Measurements from ENCODE around the gene TTC36.
"Not testable (repeated sequence)": the region's sequence is repeated elsewhere in the genome, so short reads cannot be mapped to it uniquely, and the experiment has no call there.

TTC36 gene

DNA sequence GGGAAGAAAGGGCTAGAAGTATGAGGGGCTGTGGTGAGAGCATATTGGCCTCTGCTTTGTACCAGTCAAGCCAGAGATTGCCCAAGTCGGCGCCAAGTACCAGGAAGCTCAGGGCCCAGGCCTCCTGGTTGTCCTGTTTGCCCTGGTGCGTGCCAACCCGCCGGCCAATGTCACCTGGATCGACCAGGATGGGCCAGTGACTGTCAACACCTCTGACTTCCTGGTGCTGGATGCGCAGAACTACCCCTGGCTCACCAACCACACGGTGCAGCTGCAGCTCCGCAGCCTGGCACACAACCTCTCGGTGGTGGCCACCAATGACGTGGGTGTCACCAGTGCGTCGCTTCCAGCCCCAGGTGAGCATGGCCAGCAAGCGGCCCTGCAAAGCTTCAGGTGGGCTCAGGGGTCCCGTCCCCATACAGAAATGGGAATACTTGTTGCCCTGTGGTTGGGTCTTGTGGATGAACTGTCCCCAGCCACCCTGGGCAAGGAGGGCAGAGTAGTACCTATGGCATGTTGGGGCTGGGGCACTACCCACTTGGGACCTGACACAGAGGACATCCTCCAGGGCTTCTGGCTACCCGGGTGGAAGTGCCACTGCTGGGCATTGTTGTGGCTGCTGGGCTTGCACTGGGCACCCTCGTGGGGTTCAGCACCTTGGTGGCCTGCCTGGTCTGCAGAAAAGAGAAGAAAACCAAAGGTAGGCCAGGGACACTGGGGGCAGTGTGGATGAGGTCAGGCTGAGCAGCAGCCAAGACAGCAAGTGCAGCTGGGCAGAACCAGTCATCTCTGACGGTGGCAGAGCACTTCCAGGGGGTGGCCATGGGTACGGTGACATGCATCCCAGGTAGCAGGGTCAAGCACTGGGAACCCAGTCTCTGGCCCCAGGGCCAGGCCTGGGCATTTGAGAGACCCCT is 5.8 kb downstream of the TTC36 start:
- no peak for DNase-seq (ENCODE audit: low spot score)

DNA sequence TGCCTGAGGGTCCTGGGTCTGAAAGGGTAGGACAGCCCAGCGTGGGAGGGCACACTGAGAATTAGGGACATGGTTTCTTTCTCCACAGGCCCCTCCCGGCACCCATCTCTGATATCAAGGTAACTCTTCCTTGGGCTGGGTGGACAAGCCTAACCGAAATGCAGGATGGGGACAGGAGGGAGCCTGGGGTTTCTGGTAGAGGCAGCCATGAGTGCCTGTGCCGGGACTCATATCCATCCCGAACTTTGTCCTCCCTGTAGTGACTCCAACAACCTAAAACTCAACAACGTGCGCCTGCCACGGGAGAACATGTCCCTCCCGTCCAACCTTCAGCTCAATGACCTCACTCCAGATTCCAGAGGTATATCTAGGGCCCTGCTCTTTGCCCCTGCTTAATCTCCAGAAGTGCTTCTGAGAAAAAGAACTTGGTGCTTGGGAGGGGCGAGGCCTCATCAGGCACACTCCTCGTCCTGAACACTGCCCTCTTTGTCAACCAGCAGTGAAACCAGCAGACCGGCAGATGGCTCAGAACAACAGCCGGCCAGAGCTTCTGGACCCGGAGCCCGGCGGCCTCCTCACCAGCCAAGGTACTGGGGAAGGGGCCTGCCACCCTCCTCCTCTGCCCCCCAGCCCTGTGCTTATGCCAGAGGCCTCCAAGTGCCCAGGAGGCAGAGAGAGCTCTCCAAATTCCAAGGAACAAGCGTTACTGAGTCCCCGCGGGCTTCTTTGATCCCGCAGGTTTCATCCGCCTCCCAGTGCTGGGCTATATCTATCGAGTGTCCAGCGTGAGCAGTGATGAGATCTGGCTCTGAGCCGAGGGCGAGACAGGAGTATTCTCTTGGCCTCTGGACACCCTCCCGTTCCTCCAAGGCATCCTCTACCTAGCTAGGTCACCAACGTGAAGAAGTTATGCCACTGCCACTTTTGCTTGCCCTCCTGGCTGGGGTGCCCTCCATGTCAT is 6.8 kb downstream of the TTC36 start:
- DNase-seq (ENCODE audit: low spot score), result peak; percentile 13

DNA sequence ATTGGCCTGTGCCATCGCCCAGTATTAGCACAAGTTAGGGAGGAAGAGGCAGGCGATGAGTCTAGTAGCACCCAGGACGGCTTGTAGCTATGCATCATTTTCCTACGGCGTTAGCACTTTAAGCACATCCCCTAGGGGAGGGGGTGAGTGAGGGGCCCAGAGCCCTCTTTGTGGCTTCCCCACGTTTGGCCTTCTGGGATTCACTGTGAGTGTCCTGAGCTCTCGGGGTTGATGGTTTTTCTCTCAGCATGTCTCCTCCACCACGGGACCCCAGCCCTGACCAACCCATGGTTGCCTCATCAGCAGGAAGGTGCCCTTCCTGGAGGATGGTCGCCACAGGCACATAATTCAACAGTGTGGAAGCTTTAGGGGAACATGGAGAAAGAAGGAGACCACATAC is 8.0 kb downstream of the TTC36 start:
- DNase-seq (ENCODE audit: low spot score), result no peak

DNA sequence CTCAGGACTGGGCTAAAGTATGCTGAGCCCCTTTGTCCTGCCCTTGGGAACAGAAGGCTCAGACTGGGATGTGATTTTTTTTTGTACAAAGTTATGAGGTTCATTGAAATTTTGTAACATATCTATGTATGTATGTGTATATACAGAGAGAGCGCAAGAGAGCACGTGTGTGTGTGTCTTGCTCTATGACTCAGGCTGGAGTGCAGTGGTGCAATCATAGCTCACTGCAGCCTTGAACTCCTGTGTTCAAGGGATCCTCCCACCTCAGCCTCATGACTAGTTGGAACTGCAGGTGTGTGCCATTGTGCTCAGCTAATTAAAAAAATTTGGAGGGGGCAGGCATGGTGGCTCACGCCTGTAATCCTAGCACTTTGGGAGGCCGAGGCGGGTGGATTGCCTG is 9.5 kb downstream of the TTC36 start:
- no peak for DNase-seq (ENCODE audit: low spot score)

DNA sequence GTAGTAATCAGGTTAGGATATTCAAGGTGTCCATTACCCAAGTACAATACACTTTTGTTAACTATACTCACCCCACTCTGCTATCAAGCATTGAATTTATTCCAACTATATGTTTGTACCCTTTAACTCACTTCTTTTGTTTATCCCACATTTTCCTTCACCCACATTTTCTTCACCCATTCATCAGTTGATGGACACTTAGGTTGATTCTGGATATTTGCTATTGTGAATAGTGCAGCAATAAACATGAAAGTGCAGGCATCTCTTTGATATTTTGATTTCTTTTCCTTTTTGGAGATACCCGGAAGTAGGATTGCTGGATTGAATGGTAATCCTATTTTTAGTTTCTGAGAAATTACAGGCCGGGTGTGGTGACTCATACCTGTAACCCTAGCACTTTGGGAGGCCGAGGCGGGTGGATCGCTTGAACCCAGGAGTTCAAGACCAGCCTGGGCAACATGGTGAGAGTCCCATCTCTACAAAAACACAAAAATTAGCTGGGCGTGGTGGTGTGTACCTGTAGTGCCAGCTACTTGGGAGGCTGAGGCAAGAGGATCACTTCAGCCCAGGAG is 10.2 kb downstream of the TTC36 start:
- no peak for DNase-seq (ENCODE audit: low spot score)

DNA sequence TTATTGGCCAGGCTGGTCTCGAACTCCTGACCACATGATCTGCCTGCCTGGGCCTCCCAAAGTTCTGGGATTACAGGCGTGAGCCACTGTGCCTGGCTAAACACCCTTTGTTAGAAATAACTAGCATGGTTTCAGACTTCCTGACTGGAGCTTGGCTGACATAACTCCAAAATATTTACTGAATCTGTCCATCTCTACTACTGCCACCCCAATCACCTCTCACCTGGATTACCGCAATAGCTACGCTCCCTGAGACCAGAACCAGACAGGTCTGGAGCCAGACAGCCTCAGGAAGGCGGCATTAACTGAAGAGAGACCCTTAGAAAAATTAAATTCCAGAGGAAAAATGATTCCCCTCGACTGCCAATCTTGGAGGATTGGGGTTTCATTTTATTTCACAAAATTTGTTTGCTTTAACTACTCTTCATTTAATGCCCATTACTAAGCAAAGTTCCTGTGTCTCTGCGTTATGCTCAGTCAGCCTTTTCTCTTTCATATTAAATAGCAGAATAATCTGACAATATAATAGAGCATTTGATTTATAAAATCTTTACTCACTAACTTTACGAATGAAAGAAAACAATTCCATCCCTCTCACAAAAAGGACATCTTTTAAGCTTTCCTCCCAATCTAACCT is 16.9 kb downstream of the TTC36 start:
- DNase-seq (ENCODE audit: low spot score), result no peak

DNA sequence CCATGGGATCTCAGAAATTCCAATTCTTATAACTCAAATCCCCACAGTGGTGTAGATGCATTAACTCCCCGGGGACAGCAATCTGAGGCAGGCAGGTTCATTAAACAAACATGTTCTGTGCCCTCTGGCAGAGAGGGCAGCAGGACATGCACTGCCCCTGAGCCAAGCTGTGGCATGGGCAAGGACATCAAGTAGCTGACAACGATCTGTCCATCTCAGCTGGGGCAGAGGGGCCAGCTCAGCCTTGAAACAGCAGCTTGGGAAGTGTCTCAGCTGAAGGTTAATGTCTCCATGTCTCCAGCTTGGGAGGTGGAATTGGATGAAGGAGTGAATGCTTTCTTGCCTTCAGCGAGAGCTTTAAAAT is 17.4 kb downstream of the TTC36 start:
- DNase-seq (ENCODE audit: low spot score), result no peak

DNA sequence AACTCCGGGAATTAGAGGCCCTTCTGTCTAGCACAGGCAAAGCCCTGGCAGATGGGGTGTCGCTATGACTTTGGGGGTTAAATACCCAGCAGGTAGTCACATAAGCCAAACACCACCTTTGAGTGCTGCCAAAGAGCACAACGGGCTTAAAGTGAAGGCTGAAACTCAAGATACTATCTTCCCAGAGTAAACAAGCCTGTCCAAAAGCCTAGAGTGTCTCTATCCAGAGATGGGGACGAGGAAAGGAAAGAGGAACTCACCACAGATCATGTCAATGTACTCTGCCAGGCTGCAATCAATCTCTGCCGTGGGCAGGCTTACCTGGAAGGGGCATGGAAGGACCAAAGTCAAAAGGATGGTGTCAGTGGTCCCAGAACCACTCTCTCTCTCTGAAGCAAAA is 18.3 kb downstream of the TTC36 start:
- no peak for DNase-seq (ENCODE audit: low spot score)

DNA sequence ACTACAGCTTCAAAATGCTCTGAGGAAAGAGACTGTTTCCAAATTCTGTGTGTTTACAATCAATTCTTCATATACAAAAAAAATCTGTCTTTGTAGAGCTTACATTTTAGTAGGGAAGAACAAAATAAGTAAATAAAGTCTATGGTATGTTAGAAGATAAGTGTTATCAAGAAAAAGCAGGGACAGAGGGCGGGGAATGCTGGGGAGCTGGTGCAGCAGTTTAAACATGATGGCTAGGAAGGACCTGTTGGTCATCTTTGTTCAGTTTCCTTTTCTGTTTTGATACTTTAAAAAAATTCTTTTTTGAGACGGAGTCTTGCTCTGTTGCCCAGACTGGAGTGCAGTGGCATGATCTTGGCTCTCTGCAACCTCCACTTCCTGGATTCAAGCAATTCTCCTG is 19.9 kb downstream of the TTC36 start:
- DNase-seq (ENCODE audit: low spot score), result no peak

DNA sequence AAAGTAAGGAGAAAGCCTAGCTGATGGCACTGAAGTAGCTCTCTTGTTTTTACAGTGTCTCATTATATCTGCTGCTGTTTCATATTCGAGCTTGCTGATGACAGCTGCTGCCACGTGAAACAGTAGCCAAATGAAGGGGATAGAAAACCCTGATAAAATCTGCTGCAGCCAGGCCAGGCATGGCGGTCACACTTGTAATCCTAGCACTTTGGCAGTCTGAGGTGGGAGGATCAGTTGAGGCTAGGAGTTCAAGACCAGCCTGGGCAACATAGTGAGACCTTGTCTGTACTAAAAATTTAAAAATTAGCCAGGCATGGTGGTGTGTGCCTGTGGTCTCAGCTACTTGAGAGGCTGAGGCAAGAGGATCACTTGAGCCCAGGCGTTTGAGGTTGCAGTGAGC is 25.1 kb downstream of the TTC36 start:
- no peak for DNase-seq (ENCODE audit: low spot score)

DNA sequence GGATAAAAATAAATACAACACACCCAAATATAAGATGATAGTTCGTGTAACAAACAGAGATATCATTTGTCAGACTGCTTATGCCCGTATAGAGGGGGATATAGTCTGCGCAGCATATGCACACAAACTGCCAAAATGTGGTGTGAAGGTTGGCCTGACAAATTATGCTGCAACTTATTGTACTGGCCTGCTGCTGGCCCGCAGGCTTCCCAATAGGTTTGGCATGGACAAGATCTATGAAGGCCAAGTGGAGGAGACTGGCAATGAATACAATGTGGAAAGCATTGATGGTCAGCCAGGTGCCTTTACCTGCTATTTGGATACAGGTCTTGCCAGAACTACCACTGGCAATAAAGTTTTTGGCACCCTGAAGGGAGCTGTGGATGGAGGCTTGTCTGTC is 33.5 kb downstream of the TTC36 start:
- no peak for DNase-seq (ENCODE audit: low spot score)

DNA sequence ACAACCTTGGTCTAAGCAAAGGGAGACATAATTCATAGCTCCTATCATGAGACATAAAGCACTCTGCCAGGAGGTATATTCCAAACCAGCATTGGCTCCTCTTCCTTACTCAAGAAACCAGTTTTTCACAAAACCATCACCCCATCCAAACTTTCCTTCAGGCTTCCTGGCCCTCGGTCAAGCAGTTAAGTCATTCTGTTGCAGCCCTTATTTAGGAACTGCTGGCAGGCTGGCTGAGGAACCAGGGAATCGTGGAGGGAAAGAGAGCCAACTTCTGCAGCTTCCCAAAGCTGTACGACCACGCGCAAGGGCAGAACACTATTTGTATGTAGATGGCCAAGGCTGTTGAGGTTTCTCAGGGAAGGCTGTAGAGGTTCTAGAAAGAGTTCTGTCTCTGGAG is 37.8 kb downstream of the TTC36 start:
- no peak for DNase-seq (ENCODE audit: low spot score)

DNA sequence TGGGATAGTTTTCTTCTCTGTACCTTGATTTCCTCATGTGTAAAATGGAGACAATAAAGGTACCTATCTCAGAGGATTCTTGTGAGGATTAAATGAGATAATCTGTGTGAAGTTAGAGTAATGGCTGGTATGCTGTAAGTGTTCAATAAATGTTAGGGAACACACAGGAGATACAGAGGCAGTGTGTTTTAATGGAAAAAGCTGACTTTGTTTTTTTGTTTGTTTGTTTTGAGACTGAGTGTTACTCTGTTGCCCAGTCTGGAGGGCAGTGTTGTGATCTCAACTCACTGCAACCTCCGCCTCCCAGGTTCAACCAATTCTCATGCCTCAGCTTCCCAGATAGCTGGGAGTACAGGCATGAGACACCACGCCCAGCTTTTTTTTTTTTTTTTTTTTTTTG is 42.4 kb downstream of the TTC36 start:
- no peak for DNase-seq (ENCODE audit: low spot score)

DNA sequence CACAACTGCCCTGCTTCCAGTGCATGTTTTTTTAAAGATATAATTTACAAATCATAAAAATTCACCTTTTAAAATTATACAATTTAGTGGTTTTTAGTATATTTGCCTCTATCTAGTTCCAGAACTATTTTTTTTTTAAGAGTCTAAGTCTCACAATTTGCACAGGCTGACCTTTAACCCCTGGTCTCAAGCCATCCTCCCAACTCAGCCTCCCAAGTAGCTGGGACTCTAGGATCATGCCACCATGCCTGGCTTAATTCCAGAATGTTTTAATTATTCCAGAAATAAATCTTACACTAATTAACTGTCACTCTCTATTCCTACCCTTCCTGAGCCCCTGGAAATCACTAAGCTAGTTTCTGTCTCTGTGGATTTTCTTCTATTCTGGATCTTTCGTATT is 43.5 kb downstream of the TTC36 start:
- no peak for DNase-seq (ENCODE audit: low spot score)

DNA sequence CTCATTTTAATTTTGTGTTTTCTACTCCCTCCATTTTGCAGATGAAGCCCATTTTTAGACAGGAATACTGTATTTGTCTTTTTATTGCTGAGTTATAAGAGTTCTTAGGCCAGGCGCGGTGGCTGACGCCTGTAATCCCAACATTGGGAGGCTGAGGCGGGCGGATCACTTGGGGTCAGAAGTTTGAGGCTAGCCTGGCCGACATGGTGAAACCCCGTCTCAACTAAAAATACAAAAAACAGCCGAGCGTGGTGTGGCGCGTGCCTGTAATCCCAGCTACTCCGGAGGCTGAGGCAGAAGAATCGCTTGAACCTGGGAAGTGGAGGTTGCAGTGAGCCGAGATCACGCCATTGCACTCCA is 44.4 kb downstream of the TTC36 start:
- not testable (repeated sequence) for DNase-seq (ENCODE audit: low spot score)

DNA sequence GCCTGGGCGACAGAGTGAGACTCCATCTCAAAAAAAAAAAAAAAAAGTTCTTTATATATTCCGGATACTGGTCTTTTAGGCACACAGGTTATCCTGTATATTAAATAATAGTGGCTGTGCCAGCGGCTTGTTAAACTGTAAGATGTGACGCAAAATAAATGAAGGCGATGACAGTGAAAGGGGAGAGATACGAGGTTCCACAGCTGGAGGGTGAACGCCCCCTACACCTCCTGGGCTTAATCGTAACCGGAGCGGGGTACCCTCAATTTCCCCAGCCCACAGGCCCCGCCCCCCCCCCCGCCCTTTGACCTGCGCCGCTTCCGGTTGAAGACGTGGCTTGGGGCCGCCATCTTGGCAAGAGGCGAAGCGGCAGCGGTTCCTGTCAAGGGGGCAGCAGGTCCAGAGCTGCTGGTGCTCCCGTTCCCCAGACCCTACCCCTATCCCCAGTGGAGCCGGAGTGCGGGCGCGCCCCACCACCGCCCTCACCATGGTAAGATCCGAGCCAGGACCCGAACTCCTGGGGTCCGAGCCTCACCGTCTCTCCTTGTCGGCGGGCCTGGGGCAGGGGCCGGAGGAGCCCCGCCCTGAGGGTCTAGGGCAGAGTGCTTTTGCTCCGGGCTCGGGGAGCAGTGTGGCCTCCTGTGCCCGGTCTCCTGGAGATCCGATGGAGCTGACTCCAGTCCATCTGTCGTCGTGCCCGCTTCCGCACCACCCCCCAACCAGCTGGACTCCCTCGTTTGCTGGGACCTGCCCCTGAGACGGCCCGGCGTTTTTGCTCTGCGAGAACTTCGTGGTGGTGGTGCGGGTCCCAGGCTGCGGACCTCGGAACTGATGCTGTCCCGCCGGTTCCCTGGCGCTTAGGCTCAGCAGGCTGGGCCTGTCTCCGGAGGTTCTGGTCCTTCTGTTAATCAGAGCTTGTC is 45.0 kb downstream of the TTC36 start, which contains the start of gene ARCN1:
Gene ARCN1 (plus strand): TSS at position 349 of the 920 bp plus-strand sequence. CDS start 139 bp downstream, at position 488.
- peak; percentile 76 for DNase-seq (ENCODE audit: low spot score)

DNA sequence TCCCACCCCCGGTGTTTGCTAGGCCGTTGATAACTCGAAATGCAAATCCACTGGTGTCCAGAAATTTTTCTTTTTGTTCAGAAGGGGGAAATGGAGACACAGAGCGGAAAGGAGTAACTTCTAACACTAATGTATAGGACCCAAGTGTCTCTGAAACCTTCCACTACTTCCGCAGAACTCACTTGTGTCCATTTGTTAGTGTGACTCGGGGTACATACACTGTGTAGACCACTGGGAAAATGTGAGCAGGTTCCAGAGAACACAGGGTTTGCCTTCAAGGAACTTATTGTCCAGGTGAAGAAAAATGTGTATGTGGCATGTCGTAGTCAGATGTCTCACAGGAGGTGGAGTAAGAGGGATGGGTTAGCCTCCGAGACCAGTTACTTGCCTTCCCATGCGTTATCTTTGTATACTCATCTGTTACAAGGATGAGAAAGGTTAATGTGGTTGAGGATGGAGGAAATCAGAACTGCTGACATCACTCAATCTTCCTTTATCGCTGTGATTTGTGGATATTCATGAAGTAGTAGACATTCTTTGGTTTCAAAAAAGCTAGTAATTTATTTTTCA is 45.8 kb downstream of the TTC36 start:
- DNase-seq (ENCODE audit: low spot score), result peak; percentile 29

DNA sequence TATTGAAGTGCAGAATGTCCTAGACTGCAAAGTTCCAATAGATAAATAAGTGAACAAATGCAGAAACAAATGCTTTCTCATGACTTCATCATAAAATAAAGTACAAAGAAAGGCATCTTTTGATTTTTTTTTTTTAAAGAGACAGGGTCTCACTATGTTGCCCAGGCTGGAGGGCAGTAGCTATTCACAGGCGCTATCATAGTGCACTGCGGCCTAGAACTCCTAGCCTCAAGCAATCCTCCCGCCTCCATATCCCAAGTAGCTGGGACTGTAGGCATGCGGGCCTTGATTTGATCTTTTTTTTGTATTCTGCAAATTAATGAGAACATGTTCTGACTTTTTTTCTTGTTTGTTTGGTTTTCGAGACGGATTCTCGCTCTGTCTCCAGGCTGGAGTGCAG is 47.4 kb downstream of the TTC36 start:
- DNase-seq (ENCODE audit: low spot score), result no peak

DNA sequence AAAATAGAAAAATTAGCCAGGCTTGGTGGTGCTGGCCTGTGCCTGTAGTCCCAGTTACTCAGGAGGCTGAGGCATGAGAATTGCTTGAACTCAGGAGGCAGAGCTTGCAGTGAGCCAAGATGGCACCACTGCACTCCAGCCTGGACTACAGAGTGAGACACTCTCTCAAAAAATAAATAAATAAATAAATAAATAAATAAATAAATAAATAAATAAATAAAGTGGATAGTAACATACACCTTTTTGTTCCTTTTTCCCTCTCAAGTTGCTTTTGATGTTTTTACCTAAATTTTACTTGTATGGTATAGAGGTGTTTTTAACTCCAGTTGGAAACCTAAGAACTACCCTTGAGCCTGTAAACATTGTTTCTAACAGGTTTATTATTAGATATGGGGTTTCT is 50.7 kb downstream of the TTC36 start:
- DNase-seq (ENCODE audit: low spot score), result not testable (repeated sequence)
